HG02798 (cell line): ENCODE data around the gene ZNF385C.
A peak's percentile ranks its signal among the peaks of the same experiment; 100 is the strongest.
"Not testable (repeated sequence)": the region's sequence is repeated elsewhere in the genome, so short reads cannot be mapped to it uniquely, and the experiment has no call there.

Source experiments
- ATAC-seq: cut with Tn5 transposase; IDR thresholded peaks from one replicate; pipeline ENCODE4 v1.9.1; 2021; ENCODE audit warnings: mild to moderate bottlenecking; ENCODE audit not compliant: unreplicated experiment, poor library complexity

Gene ZNF385C

GRCh38 chr17:42097691-42098631 lies at the start of gene ZNF385C:
ZNF385C (minus strand) TSS chr17:42098473; CDS start chr17:42063056, 35,417 bp downstream.
- no peak for ATAC-seq

DNA sequence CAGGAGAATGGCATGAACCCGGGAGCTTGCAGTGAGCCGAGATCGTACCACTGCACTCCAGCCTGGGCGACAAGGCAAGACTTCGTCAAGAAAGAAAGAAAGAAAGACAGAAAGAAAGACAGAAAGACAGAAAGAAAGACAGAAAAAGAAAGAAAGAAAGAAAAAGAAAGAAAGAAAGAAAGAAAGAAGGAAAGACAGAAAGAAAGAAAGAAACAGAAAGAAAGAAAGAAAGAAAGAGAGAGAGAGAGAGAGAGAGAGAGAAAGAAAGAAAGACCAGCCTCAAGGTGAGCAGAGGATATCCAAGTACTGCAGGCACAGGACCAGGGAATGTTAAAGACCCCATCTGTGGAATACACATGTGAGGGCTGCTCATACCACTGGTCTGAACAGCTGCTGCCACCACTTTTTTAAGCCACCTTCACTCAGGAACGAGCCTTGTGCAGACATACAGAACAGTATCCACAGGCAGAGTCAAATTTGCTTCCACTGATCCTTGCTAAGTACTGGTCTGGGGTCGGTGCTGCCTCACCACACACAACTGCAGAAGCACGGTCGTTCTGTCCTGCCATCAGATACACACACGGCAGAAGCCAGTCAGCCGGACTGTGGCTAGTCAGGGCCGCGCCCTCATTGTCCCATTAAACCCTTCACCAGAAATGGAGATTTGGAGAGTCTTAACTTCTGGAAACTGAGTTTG lies 48.8 kb upstream of the ZNF385C start:
- no peak for ATAC-seq

DNA sequence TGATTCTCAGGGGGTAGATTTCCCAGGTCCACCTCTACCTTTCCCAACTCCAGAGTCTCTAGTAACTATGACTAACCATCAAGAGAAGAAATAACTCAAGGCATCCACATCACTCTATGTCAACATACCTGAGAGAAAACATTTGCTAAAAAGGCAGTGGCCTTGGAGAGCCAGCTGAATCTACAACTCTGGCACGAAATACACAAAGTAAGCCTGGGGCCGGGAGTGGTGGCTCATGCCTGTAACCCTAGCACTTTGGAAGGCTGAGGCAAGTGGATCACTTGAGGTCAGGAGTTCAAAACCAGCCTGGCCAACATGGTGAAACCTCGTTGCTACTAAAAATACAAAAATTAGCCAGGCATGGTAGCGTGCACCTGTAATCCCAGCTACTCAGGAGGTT lies 44.9 kb upstream of the ZNF385C start:
- not testable (repeated sequence) for ATAC-seq

GRCh38 chr17:42142371-42142896 lies 44.2 kb upstream of the ZNF385C start:
- ATAC-seq, result no peak

DNA sequence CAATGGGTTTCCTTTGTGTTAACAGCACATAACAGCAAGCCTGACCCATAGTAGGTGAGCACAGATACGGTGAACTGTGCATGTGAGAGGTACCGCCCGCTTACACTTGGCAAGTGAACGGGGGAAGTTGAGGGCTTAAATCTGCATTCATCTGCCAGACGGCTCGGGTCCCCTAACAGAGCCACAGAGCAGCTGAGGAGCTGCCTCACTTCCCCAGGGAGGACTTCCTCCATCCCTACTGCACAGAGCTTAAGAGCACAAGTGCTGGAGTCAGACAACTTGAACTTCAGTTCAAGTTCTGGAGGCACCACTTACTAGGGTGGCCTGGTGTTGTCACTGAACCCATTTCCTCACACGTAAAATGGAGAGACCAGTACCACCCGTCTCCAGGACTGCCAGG lies 43.1 kb upstream of the ZNF385C start:
- no peak for ATAC-seq

DNA sequence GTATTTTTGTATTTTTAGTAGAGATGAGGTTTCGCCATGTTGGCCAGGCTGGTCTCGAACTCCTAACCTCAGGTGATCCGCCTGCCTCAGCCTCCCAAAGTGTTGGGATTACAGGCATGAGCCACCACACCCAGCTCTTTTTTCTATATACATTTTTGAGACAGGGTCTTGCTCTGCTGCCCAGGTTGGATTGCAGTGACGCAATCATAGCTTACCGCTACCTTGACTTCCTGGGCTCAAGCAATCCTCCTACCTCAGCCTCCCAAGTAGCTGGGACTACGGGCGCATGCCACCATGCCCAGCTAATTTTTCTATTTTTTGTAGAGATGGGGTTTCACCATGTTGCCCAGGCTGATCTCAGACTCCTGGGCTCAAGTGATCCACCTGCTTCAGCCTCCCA lies 42.4 kb upstream of the ZNF385C start:
- ATAC-seq, result not testable (repeated sequence)

DNA sequence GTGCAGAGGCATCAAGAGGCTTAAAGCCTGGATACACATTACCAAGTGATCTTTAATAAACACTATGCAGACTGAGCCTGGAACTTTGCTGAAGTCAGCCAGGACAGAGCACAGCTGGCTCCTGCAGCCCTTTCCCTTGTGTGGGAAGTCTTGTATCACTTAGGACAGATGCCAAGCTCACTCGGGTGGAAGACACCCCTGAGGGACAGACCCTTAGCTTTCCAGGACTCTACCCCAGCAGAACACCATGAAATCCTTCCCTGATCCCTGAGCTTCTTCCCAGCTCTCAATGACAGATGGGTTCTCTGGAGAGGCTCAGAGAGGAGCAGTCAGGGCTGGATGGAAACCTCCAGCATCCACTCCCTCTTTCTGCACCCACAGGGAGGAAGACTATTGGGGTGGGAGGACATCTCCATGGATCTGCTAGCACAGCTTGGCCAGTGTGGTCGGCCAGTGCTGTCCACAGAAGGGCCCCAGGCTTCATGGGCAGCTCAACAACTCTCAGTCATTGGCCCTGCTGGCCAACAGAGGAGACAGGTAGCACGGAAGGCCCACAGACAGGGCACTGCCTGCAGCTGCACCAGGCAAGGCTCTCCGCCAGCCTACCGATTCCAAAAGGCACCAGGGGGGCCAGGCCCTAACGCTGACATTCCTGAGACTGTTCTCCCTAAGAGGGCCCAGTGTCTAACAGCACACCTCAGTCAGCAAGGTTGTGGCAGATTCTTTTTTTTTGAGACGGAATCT lies 40.6 kb upstream of the ZNF385C start:
- ATAC-seq, result no peak

- ATAC-seq, result no peak
These were observed 38.4 kb upstream of the ZNF385C start for GRCh38 chr17:42136654-42137051.

DNA sequence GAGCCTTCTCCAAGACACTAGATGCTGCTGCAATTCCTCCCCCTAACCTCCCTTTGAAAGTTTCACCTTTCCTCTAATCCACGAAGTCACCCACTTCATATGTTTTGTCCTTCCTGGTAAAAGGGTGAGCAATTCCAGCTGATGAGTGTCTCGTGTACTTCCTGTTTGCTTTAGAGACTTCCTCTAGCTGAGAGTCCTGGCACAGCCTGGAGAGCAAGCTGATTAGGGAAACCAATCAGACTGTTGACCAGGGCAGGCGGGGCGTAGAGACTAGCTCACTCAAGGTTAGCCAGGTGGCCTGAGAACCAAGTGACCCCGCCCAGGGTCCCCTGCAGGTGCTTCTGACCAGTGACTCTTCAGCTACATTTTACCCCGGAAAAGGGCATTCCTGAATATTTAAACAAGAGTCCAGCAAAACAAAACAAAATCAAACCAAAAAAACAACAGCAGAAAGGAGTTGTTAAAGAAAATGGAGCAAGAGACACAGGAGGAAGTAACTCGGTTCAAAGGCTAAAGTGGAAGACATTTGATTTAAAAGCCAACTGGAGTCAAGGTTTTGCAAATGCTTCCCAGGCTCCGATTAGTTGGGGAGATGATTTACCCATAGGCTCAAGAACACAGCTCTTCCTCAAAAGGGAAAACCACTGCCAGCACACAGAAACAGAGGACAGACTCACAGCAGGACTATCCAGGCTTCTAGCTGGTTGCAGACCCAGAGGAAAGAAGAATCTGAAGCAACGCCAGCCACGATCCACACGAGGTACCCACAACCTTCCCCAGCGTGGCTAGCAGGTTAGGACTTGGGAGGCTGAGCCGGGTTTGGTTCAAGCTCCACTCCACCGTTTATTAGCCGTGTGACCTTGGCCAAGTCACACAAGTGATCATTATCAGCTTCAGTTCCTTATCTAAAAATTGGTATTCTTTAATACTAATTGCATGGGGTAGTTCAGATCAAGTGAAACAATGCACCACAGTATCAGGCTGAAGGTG lies 37.7 kb upstream of the ZNF385C start:
- ATAC-seq, result no peak

- no peak for ATAC-seq
These were observed 36.9 kb upstream of the ZNF385C start for GRCh38 chr17:42135151-42135550.

GRCh38 chr17:42133461-42134041 lies 35.3 kb upstream of the ZNF385C start:
- peak; percentile 77 for ATAC-seq

DNA sequence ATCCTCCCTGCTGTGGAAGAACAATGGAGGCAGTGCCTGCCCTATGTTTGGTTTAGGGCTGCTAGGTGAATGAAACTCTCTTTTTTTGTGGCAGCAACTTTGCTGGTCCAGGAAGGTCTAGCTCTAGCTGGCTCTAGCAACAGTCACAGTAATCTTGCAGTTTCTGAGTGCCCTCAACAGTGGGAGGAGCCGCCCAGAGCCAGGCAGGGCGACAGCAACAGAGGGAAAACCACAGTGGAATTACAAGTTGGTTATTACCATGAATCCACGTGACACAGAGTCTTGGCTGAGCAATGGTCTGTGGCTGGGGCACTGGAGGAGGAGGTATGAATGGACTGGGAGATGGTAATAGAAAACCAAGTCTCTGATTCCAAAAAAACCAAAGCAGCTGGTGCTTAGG lies 34.7 kb upstream of the ZNF385C start:
- ATAC-seq, result peak; percentile 25

- ATAC-seq, result no peak
These were observed 33.7 kb upstream of the ZNF385C start for GRCh38 chr17:42131981-42132432.

DNA sequence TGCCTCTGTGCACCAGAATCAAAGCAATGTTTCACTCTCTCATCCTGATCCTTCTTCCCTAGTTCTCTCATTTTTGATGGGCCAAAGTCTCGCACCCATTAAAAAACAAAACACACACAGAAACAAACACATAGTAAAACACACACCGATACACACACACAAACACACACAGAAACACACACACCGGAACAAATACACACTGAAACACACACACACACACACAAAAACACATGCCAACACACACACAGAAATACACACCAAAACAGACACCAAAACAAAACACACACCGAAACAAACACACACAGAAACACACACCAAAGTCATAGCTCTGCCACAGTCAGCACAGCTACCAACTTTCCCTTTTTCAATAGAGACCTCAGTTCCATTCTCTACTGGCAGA lies 33.0 kb upstream of the ZNF385C start:
- ATAC-seq, result no peak

GRCh38 chr17:42130310-42130936 lies 32.1 kb upstream of the ZNF385C start:
- no peak for ATAC-seq

DNA sequence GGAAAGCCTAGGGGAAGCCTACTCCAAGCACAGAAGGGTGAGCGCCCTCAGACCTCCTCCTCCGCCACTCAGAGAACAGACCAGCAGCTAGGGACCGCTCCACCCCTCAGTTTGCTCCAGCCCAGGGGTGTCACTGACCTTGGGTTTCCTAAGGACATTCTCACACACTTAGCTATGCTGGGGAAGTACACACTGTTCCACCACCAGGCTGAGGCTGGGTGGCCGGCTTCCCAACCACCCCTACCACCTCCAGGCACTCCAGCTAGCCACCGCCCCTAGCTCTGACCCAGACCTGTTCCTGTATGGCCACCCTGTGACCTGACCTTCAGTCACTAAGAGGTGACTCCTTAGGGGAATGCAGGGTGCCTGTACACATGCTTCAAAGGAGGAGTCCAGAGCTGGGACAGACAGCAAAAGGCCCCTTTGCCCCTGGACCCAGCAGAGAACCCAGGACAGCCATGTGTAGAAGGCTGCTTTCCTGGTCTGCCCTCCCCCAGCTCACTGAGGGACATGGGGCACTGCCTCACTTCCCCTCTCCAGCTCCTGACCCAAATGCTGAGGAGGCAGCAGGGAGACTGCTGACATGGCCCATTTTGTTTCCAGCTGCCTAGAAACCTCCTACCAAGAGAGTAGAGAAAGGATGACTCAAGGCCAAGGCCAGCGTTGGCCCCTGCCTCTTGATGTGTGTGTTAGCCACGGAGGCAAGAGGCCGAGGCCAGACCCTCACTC lies 31.0 kb upstream of the ZNF385C start:
- ATAC-seq, result no peak

GRCh38 chr17:42127414-42127813 lies 29.1 kb upstream of the ZNF385C start:
- no peak for ATAC-seq

DNA sequence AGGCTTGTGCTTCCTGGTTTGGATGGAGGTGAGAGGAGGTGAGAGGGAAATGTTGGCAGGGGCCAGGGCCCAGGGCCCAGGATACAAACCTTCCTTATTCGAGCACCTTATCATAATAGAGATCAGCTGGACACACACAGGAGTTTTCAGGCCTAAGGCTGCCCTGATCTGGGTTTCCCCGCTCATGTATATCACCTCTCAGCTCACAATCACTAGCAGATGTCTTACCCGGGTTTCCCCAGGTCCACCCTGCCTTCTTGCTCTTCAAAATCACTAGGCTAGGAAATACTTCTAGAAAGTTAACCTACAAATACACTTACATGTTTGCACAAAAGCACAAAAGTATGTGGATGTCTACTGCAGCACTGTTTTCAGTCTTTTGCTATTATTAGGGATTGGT lies 28.6 kb upstream of the ZNF385C start:
- ATAC-seq, result no peak
